Stomach (tissue), 9 donors: Measurements from ENCODE around the gene GPS2. TPM values are rescaled to one million over a fixed set of nuclear protein-coding genes. Genes with fewer than 3 reads are reported as not detected.

ENCODE experiments used
- DNase-seq, 2 donors: peaks; one replicate each; pipeline versions ENCODE4 v3.0.0 to v3.0.0-alpha.2; 2013 to 2019
- H3K27ac ChIP-seq, 5 donors: fragments of 200-600 bp in 4 of 5; sonication (generic) in 4 of 5; one replicate each; pipeline ENCODE4 v1.5.1; 2013 to 2019; ENCODE audit warnings: mild to moderate bottlenecking in 1 of 5, moderate library complexity in 1 of 5
- H3K27me3 ChIP-seq, 3 donors: fragments of 200-600 bp; sonication (generic); one replicate each; pipeline ENCODE4 v1.5.1; 2017 to 2019; ENCODE audit warnings: mixed run types in 1 of 3
- H3K36me3 ChIP-seq, 4 donors: fragments of 200-600 bp; sonication (generic); 1 replicate in 3 of 4; 2 replicates in 1 of 4; pipeline ENCODE4 v1.5.1; 2016 to 2019
- H3K4me1 ChIP-seq, 4 donors: fragments of 200-600 bp; sonication (generic); one replicate each; pipeline ENCODE4 v1.5.1; 2016 to 2019
- H3K4me3 ChIP-seq, 4 donors: fragments of 200-600 bp; sonication (generic) in 3 of 4; one replicate each; pipeline ENCODE4 v1.5.1; 2016 to 2019; ENCODE audit warnings: mild to moderate bottlenecking in 1 of 4
- H3K9me3 ChIP-seq, 4 donors: fragments of 200-600 bp; sonication (generic); one replicate each; pipeline ENCODE4 v1.5.1; 2016 to 2019
- EP300 ChIP-seq: sonication (generic); formaldehyde crosslinking; IDR thresholded peaks from one replicate; pipeline ENCODE4 v1.6.1; 2017; ENCODE audit warnings: antibody characterized with exemption
- POLR2A ChIP-seq, 4 donors: fragments of 450-650 bp; IDR thresholded peaks; one replicate each; pipeline ENCODE4 v1.6.1; 2016; ENCODE audit warnings: antibody characterized with exemption in 4 of 4, control low read depth in 2 of 4, mild to moderate bottlenecking in 1 of 4, moderate library complexity in 1 of 4
- POLR2AphosphoS5 ChIP-seq, 3 donors: sonication (generic); formaldehyde crosslinking; IDR thresholded peaks; one replicate each; pipeline ENCODE4 v1.6.1; 2016; ENCODE audit warnings: antibody characterized with exemption in 3 of 3
- WGBS, 5 donors: extraction: QIAGEN DNeasy Blood & Tissue Kit in 3 of 5; methylation state at CpG; one replicate each; pipeline versions ENCODE4 v1.1.5 to v1.1.7; 2013 to 2018; 5-methylcytosine and 5-hydroxymethylcytosine counted together
- intact Hi-C: fragments of 100-400 bp; cut with DNase I; formaldehyde crosslinking; loops from one replicate; pipeline ENCODE4 v1.15.1; 2023; ENCODE audit warnings: low total_unique reads
- polyA plus RNA-seq, 3 donors: library from polyadenylated mRNA; stranded (reverse); fragments of 200-250 nt; gene quantifications; one replicate each; pipeline ENCODE4 v1.2.3, GENCODE V29; 2013
- small RNA-seq, 4 donors: library from RNA; depleted of rRNA; stranded (forward); fragments of <200 nt; gene quantifications; one replicate each; pipeline ENCODE3, GENCODE V24; 2016
- total RNA-seq, 5 donors: library from RNA; depleted of rRNA; stranded (reverse); fragments of >200 nt; gene quantifications; one replicate each; pipeline versions ENCODE4 v1.1.0 to v1.2.3, GENCODE V29; 2014 to 2016
- TF ChIP-seq, protein P1 (sequence below), 7 experiments: fragments of 450-650 bp in 4 of 7; fragments of 200-600 bp in 3 of 7; sonication (generic) in 3 of 7; IDR thresholded peaks; one replicate each; pipeline ENCODE4 v1.5.1; 2016 to 2019; ENCODE audit warnings: antibody characterized with exemption in 7 of 7, control low read depth in 2 of 7, mild to moderate bottlenecking in 1 of 7
- donor health status: healthy with polysubstance abuse.
- donor health status: Bipolar disorder and iron deficiency.
- donor health status: healthy.

Gene GPS2
- total and polyA plus RNA-seq, 8 donors, result 23.9 to 91.6 (median 71.1) TPM

DNA sequence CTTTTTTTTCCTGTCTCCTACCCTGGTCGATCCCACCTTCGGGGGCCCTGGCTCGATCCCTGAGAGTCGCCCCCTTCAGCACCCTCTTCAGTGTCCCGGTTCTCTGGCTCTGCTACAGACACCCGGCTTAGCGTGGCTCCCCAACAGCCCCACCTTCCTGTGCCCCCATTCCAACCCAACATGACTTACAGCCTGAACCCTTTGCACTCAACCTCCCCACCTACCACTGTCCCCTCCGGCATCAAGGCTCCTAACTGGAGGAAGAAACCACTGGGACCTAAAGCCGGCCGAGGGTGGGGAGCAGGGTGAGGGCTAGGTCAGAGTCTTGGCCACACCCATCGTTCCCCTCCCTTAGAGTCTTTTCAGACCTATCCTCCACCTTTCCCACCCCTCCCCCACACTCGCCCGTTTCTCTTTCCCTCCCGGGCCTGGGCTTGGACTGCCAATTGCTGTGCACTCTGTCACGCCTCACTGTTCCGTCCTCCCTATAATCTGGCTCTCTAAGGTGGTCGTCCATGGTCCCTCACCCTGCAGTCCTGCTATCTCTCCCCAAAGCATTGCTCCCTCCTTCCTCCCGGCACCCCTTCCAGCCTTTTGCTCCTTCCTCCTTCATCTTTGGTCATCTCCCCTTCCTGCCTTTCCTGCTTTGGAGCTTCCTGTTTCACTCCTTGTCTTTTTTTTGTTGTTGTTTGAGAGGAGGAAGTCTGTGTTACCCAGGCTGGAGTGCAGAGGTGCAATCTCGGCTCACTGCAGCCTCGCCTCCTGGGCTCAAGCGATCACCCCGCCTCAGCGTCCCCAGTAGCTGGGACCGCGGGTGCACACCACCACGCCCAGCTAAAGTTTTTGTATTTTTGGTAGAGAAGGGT, 52.0 kb downstream of the GPS2 start:
- peaks cover 10 to 71% (median 52%) of the 10 kb centered on the region in 3 donors for H3K27me3 ChIP-seq
- H3K4me3 ChIP-seq, result peak overlapping the region; percentile 41 to 60 (median 46)
- WGBS, 5 donors, result 5 to 9% (median 7%) methylated on average over 26 of the region's 26 CpGs
- H3K36me3 ChIP-seq, result peaks cover 8 to 20% (median 17%) of the 10 kb centered on the region in 4 donors
- H3K9me3 ChIP-seq, result no peaks in the 10 kb centered on the region
- H3K4me1 ChIP-seq, result peaks cover 31 to 51% (median 40%) of the 10 kb centered on the region in 4 donors
- DNase-seq, result peak in 1 of 2 donors; percentile 87
- peak overlapping the region in 2 of 5 donors; percentile 1 to 7 for H3K27ac ChIP-seq
- intact Hi-C loops, result no loop called here
- TF ChIP-seq, protein P1, sequence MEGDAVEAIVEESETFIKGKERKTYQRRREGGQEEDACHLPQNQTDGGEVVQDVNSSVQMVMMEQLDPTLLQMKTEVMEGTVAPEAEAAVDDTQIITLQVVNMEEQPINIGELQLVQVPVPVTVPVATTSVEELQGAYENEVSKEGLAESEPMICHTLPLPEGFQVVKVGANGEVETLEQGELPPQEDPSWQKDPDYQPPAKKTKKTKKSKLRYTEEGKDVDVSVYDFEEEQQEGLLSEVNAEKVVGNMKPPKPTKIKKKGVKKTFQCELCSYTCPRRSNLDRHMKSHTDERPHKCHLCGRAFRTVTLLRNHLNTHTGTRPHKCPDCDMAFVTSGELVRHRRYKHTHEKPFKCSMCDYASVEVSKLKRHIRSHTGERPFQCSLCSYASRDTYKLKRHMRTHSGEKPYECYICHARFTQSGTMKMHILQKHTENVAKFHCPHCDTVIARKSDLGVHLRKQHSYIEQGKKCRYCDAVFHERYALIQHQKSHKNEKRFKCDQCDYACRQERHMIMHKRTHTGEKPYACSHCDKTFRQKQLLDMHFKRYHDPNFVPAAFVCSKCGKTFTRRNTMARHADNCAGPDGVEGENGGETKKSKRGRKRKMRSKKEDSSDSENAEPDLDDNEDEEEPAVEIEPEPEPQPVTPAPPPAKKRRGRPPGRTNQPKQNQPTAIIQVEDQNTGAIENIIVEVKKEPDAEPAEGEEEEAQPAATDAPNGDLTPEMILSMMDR (IDR thresholded peaks at IDR 0.05), result no peak
- TF ChIP-seq POLR2AphosphoS5 (IDR thresholded peaks at IDR 0.05) (no peak), EP300 (no peak), POLR2A (IDR thresholded peaks at IDR 0.05) (no peak)

Small RNA genes lying within 50 kb of the gene (small RNA-seq; reads per million reads assigned to genes)
- gene AC026954.2, result 0 reads per million in 4 donors
- 0 reads per million in 4 donors for gene RF00019

Other genes starting within 250 kb of the GPS2 start
Only the 30 nearest of the 34 such genes appear.
- gene ASGR2, start 200.5 kb downstream of the GPS2 start, total RNA-seq, result 1 to 10 TPM in 2 of 5 donors, not detected in 3; 1.4 to 2.2 TPM
- under 1 TPM in 1 of 3 donors, not detected in 2; 0.73 TPM for gene ASGR2, start 200.5 kb downstream of the GPS2 start, polyA plus RNA-seq
- gene ASGR1, start 136.0 kb downstream of the GPS2 start, total RNA-seq, result under 1 TPM in 2 of 5 donors, not detected in 3; 0.87 to 0.92 TPM
- 1 to 10 TPM; 1.9 to 6.0 (median 2.5) TPM for gene ASGR1, start 136.0 kb downstream of the GPS2 start, polyA plus RNA-seq
- gene DLG4, start 95.5 kb downstream of the GPS2 start, total RNA-seq, result 10 to 100 TPM in 3 of 5 donors, 1 to 10 TPM in 2; 3.2 to 26.3 (median 10.6) TPM
- 10 to 100 TPM in 1 of 3 donors, 1 to 10 TPM in 2; 5.8 to 11.5 (median 7.0) TPM for gene DLG4, start 95.5 kb downstream of the GPS2 start, polyA plus RNA-seq
- 1,000 to 10,000 TPM in 3 of 5 donors, 100 to 1,000 TPM in 2; 348 to 3,058 (median 1,195) TPM for gene ACADVL, start 95.4 kb downstream of the GPS2 start, total RNA-seq
- gene ACADVL, start 95.4 kb downstream of the GPS2 start, polyA plus RNA-seq, result 100 to 1,000 TPM; 651 to 783 (median 654) TPM
- gene DVL2, start 80.8 kb downstream of the GPS2 start, total RNA-seq, result 100 to 1,000 TPM in 1 of 5 donors, 10 to 100 TPM in 4; 16.9 to 114 (median 19.7) TPM
- gene DVL2, start 80.8 kb downstream of the GPS2 start, polyA plus RNA-seq, result 10 to 100 TPM; 12.1 to 14.5 (median 14.5) TPM
- gene PHF23, start 75.9 kb downstream of the GPS2 start, total RNA-seq, result 10 to 100 TPM in 3 of 5 donors, 1 to 10 TPM in 2; 5.2 to 26.2 (median 14.0) TPM
- gene PHF23, start 75.9 kb downstream of the GPS2 start, polyA plus RNA-seq, result 10 to 100 TPM; 21.3 to 27.2 (median 21.5) TPM
- 100 to 1,000 TPM; 111 to 419 (median 206) TPM for gene GABARAP, start 72.9 kb downstream of the GPS2 start, total RNA-seq
- 1,000 to 10,000 TPM in 1 of 3 donors, 100 to 1,000 TPM in 2; 773 to 1,252 (median 934) TPM for gene GABARAP, start 72.9 kb downstream of the GPS2 start, polyA plus RNA-seq
- gene CTDNEP1, start 63.6 kb downstream of the GPS2 start, total RNA-seq, result 10 to 100 TPM; 23.9 to 82.8 (median 54.0) TPM
- 10 to 100 TPM; 71.8 to 85.1 (median 75.9) TPM for gene CTDNEP1, start 63.6 kb downstream of the GPS2 start, polyA plus RNA-seq
- gene ELP5, start 63.1 kb downstream of the GPS2 start, total RNA-seq, result 10 to 100 TPM in 3 of 5 donors, 1 to 10 TPM in 1, not detected in 1; 8.4 to 19.5 (median 13.6) TPM
- 10 to 100 TPM; 24.4 to 45.2 (median 28.5) TPM for gene ELP5, start 63.1 kb downstream of the GPS2 start, polyA plus RNA-seq
- 100 to 1,000 TPM in 1 of 5 donors, 10 to 100 TPM in 2, 1 to 10 TPM in 2; 1.8 to 829 (median 17.4) TPM for gene CLDN7, start 52.9 kb downstream of the GPS2 start, total RNA-seq
- gene CLDN7, start 52.9 kb downstream of the GPS2 start, polyA plus RNA-seq, result 100 to 1,000 TPM in 1 of 3 donors, 1 to 10 TPM in 2; 3.1 to 114 (median 9.9) TPM
- gene SLC2A4, start 33.6 kb downstream of the GPS2 start, total RNA-seq, result 10 to 100 TPM in 2 of 5 donors, 1 to 10 TPM in 3; 3.5 to 26.6 (median 7.0) TPM
- 10 to 100 TPM in 1 of 3 donors, 1 to 10 TPM in 1, under 1 TPM in 1; 0.92 to 15.9 (median 1.4) TPM for gene SLC2A4, start 33.6 kb downstream of the GPS2 start, polyA plus RNA-seq
- gene YBX2, start 20.7 kb downstream of the GPS2 start, total RNA-seq, result 10 to 100 TPM in 1 of 5 donors, 1 to 10 TPM in 1, under 1 TPM in 2, not detected in 1; 0.43 to 72.4 (median 1.1) TPM
- 1 to 10 TPM; 1.2 to 6.5 (median 1.8) TPM for gene YBX2, start 20.7 kb downstream of the GPS2 start, polyA plus RNA-seq
- gene EIF5A, start 7.7 kb downstream of the GPS2 start, total RNA-seq, result 100 to 1,000 TPM in 4 of 5 donors, 10 to 100 TPM in 1; 86.9 to 189 (median 137) TPM
- gene EIF5A, start 7.7 kb downstream of the GPS2 start, polyA plus RNA-seq, result 100 to 1,000 TPM; 341 to 438 (median 394) TPM
- 10 to 100 TPM; 17.8 to 84.0 (median 36.4) TPM for gene NEURL4, start 14.0 kb upstream of the GPS2 start, total RNA-seq
- gene NEURL4, start 14.0 kb upstream of the GPS2 start, polyA plus RNA-seq, result 10 to 100 TPM in 2 of 3 donors, 1 to 10 TPM in 1; 6.9 to 22.2 (median 15.6) TPM
- gene ACAP1, start 21.2 kb upstream of the GPS2 start, total RNA-seq, result 10 to 100 TPM in 4 of 5 donors, 1 to 10 TPM in 1; 8.3 to 33.3 (median 14.7) TPM
- gene ACAP1, start 21.2 kb upstream of the GPS2 start, polyA plus RNA-seq, result 1 to 10 TPM; 4.4 to 6.4 (median 6.2) TPM
- 10 to 100 TPM in 1 of 5 donors, 1 to 10 TPM in 3, under 1 TPM in 1; 0.58 to 11.0 (median 3.5) TPM for gene KCTD11, start 36.8 kb upstream of the GPS2 start, total RNA-seq
- gene KCTD11, start 36.8 kb upstream of the GPS2 start, polyA plus RNA-seq, result 10 to 100 TPM in 1 of 3 donors, 1 to 10 TPM in 2; 8.9 to 14.1 (median 9.4) TPM
- not detected for gene TMEM95, start 39.8 kb upstream of the GPS2 start, total RNA-seq
- not detected for gene TMEM95, start 39.8 kb upstream of the GPS2 start, polyA plus RNA-seq
- 10 to 100 TPM in 3 of 5 donors, 1 to 10 TPM in 2; 5.7 to 37.1 (median 22.2) TPM for gene TNK1, start 65.7 kb upstream of the GPS2 start, total RNA-seq
- gene TNK1, start 65.7 kb upstream of the GPS2 start, polyA plus RNA-seq, result 10 to 100 TPM in 1 of 3 donors, 1 to 10 TPM in 2; 6.0 to 12.1 (median 7.8) TPM
- 100 to 1,000 TPM in 1 of 5 donors, 10 to 100 TPM in 2, 1 to 10 TPM in 1, not detected in 1; 7.9 to 101 (median 29.6) TPM for gene PLSCR3, start 79.2 kb upstream of the GPS2 start, total RNA-seq
- 10 to 100 TPM; 21.9 to 27.1 (median 24.4) TPM for gene PLSCR3, start 79.2 kb upstream of the GPS2 start, polyA plus RNA-seq
- gene TMEM256, start 88.7 kb upstream of the GPS2 start, total RNA-seq, result 100 to 1,000 TPM in 2 of 5 donors, 10 to 100 TPM in 2, not detected in 1; 39.8 to 347 (median 161) TPM
- gene TMEM256, start 88.7 kb upstream of the GPS2 start, polyA plus RNA-seq, result 100 to 1,000 TPM; 189 to 282 (median 279) TPM
- 10 to 100 TPM in 3 of 5 donors, 1 to 10 TPM in 2; 4.6 to 42.0 (median 13.8) TPM for gene NLGN2, start 92.5 kb upstream of the GPS2 start, total RNA-seq
- 1 to 10 TPM; 1.7 to 7.9 (median 1.8) TPM for gene NLGN2, start 92.5 kb upstream of the GPS2 start, polyA plus RNA-seq
- not detected for gene SPEM1, start 105.0 kb upstream of the GPS2 start, total RNA-seq
- gene SPEM1, start 105.0 kb upstream of the GPS2 start, polyA plus RNA-seq, result under 1 TPM in 1 of 3 donors, not detected in 2; 0.20 TPM
- gene SPEM2, start 110.3 kb upstream of the GPS2 start, total RNA-seq, result not detected
- not detected for gene SPEM2, start 110.3 kb upstream of the GPS2 start, polyA plus RNA-seq
- not detected for gene SPEM3, start 113.5 kb upstream of the GPS2 start, total RNA-seq
- gene SPEM3, start 113.5 kb upstream of the GPS2 start, polyA plus RNA-seq, result not detected
- 10 to 100 TPM in 2 of 5 donors, 1 to 10 TPM in 2, not detected in 1; 1.3 to 48.4 (median 9.0) TPM for gene TMEM102, start 120.1 kb upstream of the GPS2 start, total RNA-seq
- 1 to 10 TPM; 4.5 to 7.9 (median 6.4) TPM for gene TMEM102, start 120.1 kb upstream of the GPS2 start, polyA plus RNA-seq
- gene FGF11, start 124.2 kb upstream of the GPS2 start, total RNA-seq, result 10 to 100 TPM in 1 of 5 donors, under 1 TPM in 1, not detected in 3; 0.37 to 15.6 TPM
- 1 to 10 TPM in 1 of 3 donors, under 1 TPM in 1, not detected in 1; 0.50 to 2.9 TPM for gene FGF11, start 124.2 kb upstream of the GPS2 start, polyA plus RNA-seq
- gene CHRNB1, start 129.7 kb upstream of the GPS2 start, total RNA-seq, result 1 to 10 TPM in 3 of 5 donors, not detected in 2; 1.8 to 6.4 (median 4.2) TPM
- 10 to 100 TPM in 2 of 3 donors, 1 to 10 TPM in 1; 9.2 to 12.0 (median 10.7) TPM for gene CHRNB1, start 129.7 kb upstream of the GPS2 start, polyA plus RNA-seq
- gene ZBTB4, start 164.3 kb upstream of the GPS2 start, total RNA-seq, result 10 to 100 TPM; 15.8 to 31.5 (median 29.0) TPM
- 10 to 100 TPM; 16.3 to 18.0 (median 17.9) TPM for gene ZBTB4, start 164.3 kb upstream of the GPS2 start, polyA plus RNA-seq
- not detected for gene SLC35G6, start 166.1 kb upstream of the GPS2 start, total RNA-seq
- not detected for gene SLC35G6, start 166.1 kb upstream of the GPS2 start, polyA plus RNA-seq
- gene POLR2A, start 169.0 kb upstream of the GPS2 start, total RNA-seq, result 100 to 1,000 TPM in 2 of 5 donors, 10 to 100 TPM in 3; 55.4 to 750 (median 85.2) TPM
- 10 to 100 TPM in 1 of 3 donors, 1 to 10 TPM in 2; 8.1 to 12.7 (median 10.0) TPM for gene POLR2A, start 169.0 kb upstream of the GPS2 start, polyA plus RNA-seq